GM23248 (cell line): ENCODE data around the gene ELF3. TPM values are rescaled to one million over a fixed set of nuclear protein-coding genes. Genes with fewer than 3 reads are reported as not detected.
"Not testable (repeated sequence)": the region's sequence is repeated elsewhere in the genome, so short reads cannot be mapped to it uniquely, and the experiment has no call there.

ENCODE experiments used
- DNase-seq: peaks from one replicate; pipeline ENCODE4 v3.0.0-alpha.2; 2015
- H2AFZ ChIP-seq: fragments of 200-600 bp; sonication (generic); 2 replicates; pipeline ENCODE4 v1.6.1; 2016; ENCODE audit warnings: antibody characterized with exemption
- H3F3A ChIP-seq: fragments of 200-600 bp; sonication (generic); 2 replicates; pipeline ENCODE4 v1.6.1; 2016; ENCODE audit warnings: mild to moderate bottlenecking, antibody characterized with exemption, mixed run types; ENCODE audit not compliant: insufficient read depth
- H3K27ac ChIP-seq: fragments of 200-600 bp; sonication (generic); 2 replicates; pipeline ENCODE4 v1.5.1; 2016; ENCODE audit warnings: mild to moderate bottlenecking
- H3K27me3 ChIP-seq: fragments of 200-600 bp; sonication (generic); replicated peaks from 2 replicates; pipeline ENCODE4 v1.6.1; 2016; ENCODE audit warnings: mild to moderate bottlenecking; ENCODE audit not compliant: insufficient read depth
- H3K36me3 ChIP-seq: fragments of 200-600 bp; sonication (generic); 2 replicates; pipeline ENCODE4 v1.6.1; 2016; ENCODE audit warnings: low read depth, mild to moderate bottlenecking
- H3K4me1 ChIP-seq: fragments of 200-600 bp; sonication (generic); 2 replicates; pipeline ENCODE4 v1.6.1; 2016; ENCODE audit warnings: mild to moderate bottlenecking; ENCODE audit not compliant: insufficient read depth
- H3K4me2 ChIP-seq: fragments of 200-600 bp; sonication (generic); one replicate; pipeline ENCODE4 v1.6.1; 2016; ENCODE audit warnings: mild to moderate bottlenecking; ENCODE audit not compliant: unreplicated experiment
- H3K4me3 ChIP-seq: fragments of 200-600 bp; sonication (generic); 2 replicates; pipeline ENCODE4 v1.5.1; 2016; ENCODE audit warnings: mild to moderate bottlenecking
- H3K79me2 ChIP-seq: fragments of 200-600 bp; sonication (generic); 2 replicates; pipeline ENCODE4 v1.6.1; 2016; ENCODE audit warnings: mild to moderate bottlenecking; ENCODE audit not compliant: insufficient read depth
- H3K9ac ChIP-seq: fragments of 200-600 bp; sonication (generic); 2 replicates; pipeline ENCODE4 v1.6.1; 2016; ENCODE audit warnings: mild to moderate bottlenecking
- H3K9me2 ChIP-seq: fragments of 200-600 bp; sonication (generic); 2 replicates; pipeline ENCODE4 v1.6.1; 2016; ENCODE audit warnings: mixed run types, mild to moderate bottlenecking, moderate library complexity; ENCODE audit not compliant: insufficient read depth
- H3K9me3 ChIP-seq: fragments of 200-600 bp; sonication (generic); one replicate; pipeline ENCODE4 v1.6.1; 2017; ENCODE audit warnings: low read depth
- H4K20me1 ChIP-seq: fragments of 200-600 bp; sonication (generic); 2 replicates; pipeline ENCODE4 v1.6.0; 2016; ENCODE audit not compliant: insufficient read depth
- EZH2 ChIP-seq: fragments of 200-600 bp; sonication (generic); IDR thresholded peaks from 2 replicates; pipeline ENCODE4 v1.6.1; 2018; ENCODE audit warnings: antibody characterized with exemption, mild to moderate bottlenecking; ENCODE audit not compliant: insufficient read depth, poor library complexity, severe bottlenecking
- EZH2phosphoT487 ChIP-seq: fragments of 200-600 bp; sonication (generic); IDR thresholded peaks from 2 replicates; pipeline ENCODE4 v1.6.1; 2018; ENCODE audit warnings: antibody characterized with exemption, moderate library complexity, mild to moderate bottlenecking, low read depth; ENCODE audit not compliant: insufficient read depth
- WGBS, 2 experiments: methylation state at CpG; one replicate each; pipeline ENCODE4 v1.1.6; 2015 to 2017; ENCODE audit warnings: low lambda C conversion rate in 2 of 2, low coverage in 1 of 2; ENCODE audit errors: missing lambda C conversion rate in 2 of 2; 5-methylcytosine and 5-hydroxymethylcytosine counted together
- in situ Hi-C: fragments of 300-500 bp; cut with MboI; formaldehyde crosslinking; loops from 2 replicates; pipeline ENCODE4 v1.15.0; 2020
- polyA plus RNA-seq: library from polyadenylated mRNA; unstranded; fragments of >200 nt; fragmentation: Nextera tagmentation; extraction: Ambion mirVana; gene quantifications from 2 replicates; pipeline ENCODE4 v1.2.1, GENCODE V29; 2016
- total RNA-seq: library from RNA; depleted of rRNA; stranded (reverse); fragments of >200 nt; shearing (Covaris generic); gene quantifications from 2 replicates; pipeline ENCODE4 v1.2.3, GENCODE V29; 2014

Gene ELF3
- total and polyA plus RNA-seq, 2 experiments from 2014 or later, result not detected

- Histone ChIP-seq H3F3A (no peaks in the 10 kb centered on the region), H3K9ac (no peak overlapping the region), H3K4me1 (no peaks in the 10 kb centered on the region), H3K79me2 (no peaks in the 10 kb centered on the region), H3K9me3 (no peaks in the 10 kb centered on the region), H2AFZ (no peak overlapping the region), H3K27ac (no peak overlapping the region), H3K36me3 (no peaks in the 10 kb centered on the region), H3K9me2 (no peaks in the 10 kb centered on the region), H3K27me3 (no peaks in the 10 kb centered on the region), H3K4me3 (no peak overlapping the region), H4K20me1 (no peaks in the 10 kb centered on the region), H3K4me2 (no peak overlapping the region)
- in situ Hi-C loops, result no loop called here
- TF ChIP-seq EZH2phosphoT487 (no peak), EZH2 (no peak)
- no peak for DNase-seq
- 75 to 77% methylated on average over 4 of the region's 4 CpGs for WGBS, 2 experiments
Measured at GRCh38 chr1:202047977-202048376, 37.6 kb downstream of the ELF3 start.

DNA sequence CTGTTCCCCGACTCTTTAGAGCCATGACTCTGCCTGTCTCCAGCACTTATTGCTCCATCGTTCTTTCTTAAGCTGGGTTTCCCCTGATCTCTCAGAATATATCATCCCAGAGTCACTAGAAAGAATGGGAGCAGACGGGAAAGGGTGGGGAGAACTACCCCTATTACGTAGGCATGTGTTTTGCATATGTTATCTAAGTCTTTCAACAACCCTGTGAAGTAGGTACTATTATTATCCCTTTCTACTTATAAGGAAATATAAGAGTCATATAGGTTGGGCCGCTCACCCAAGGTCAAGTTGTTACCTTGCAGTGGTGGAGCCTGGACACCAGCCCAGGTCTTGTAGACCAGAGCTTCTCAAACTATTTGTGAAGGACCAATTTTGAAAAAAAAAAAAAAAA, 38.7 kb downstream of the ELF3 start:
- TF ChIP-seq EZH2phosphoT487 (no peak), EZH2 (no peak)
- H3K4me2 ChIP-seq, result no peak overlapping the region
- H3F3A ChIP-seq, result no peaks in the 10 kb centered on the region
- no peaks in the 10 kb centered on the region for H3K9me3 ChIP-seq
- H3K79me2 ChIP-seq, result no peaks in the 10 kb centered on the region
- no peak overlapping the region for H3K27ac ChIP-seq
- H3K9me2 ChIP-seq, result no peaks in the 10 kb centered on the region
- no peaks in the 10 kb centered on the region for H3K4me1 ChIP-seq
- 40 to 62% methylated on average over 5 of the region's 5 CpGs for WGBS, 2 experiments
- H2AFZ ChIP-seq, result no peak overlapping the region
- in situ Hi-C loops, result no loop called here
- H3K4me3 ChIP-seq, result no peak overlapping the region
- no peak for DNase-seq
- no peaks in the 10 kb centered on the region for H3K27me3 ChIP-seq
- no peaks in the 10 kb centered on the region for H4K20me1 ChIP-seq
- H3K36me3 ChIP-seq, result no peaks in the 10 kb centered on the region
- H3K9ac ChIP-seq, result no peak overlapping the region

DNA sequence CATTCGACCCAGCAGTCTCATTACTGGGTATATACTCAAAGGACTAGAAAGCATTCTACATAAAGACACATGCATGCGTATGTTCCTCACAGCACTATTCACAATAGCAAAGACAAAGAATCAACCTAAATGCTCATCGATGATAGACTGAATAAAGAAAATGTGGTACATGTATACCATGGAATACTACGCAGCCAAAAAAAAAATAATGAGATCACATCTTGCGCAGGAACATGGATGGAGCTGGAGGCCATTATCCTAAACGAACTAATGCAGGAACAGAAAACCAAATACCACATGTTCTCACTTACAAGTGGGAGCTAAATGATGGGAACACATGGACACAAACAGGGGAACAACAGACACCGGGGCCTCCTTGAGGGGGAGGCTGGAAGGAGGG, 43.7 kb downstream of the ELF3 start:
- TF ChIP-seq EZH2, result no peak
- TF ChIP-seq EZH2phosphoT487, result no peak
- H3K9me2 ChIP-seq, result no peaks in the 10 kb centered on the region
- H2AFZ ChIP-seq, result no peak overlapping the region
- DNase-seq, result no peak
- no peak overlapping the region for H3K4me3 ChIP-seq
- WGBS, 2 experiments, result 68 to 71% methylated on average over 7 of the region's 7 CpGs
- no peak overlapping the region for H3K9ac ChIP-seq
- H3K4me2 ChIP-seq, result no peak overlapping the region
- no peaks in the 10 kb centered on the region for H3K36me3 ChIP-seq
- no peaks in the 10 kb centered on the region for H3K9me3 ChIP-seq
- no peak overlapping the region for H3K27ac ChIP-seq
- H3F3A ChIP-seq, result no peaks in the 10 kb centered on the region
- H4K20me1 ChIP-seq, result no peaks in the 10 kb centered on the region
- no peaks in the 10 kb centered on the region for H3K4me1 ChIP-seq
- H3K27me3 ChIP-seq, result no peaks in the 10 kb centered on the region
- in situ Hi-C loops, result no loop called here
- H3K79me2 ChIP-seq, result no peaks in the 10 kb centered on the region

- H3K4me2 ChIP-seq, H3K27ac ChIP-seq: not testable (repeated sequence)
Measured at GRCh38 chr1:202054673-202055072, 44.3 kb downstream of the ELF3 start.

GRCh38 chr1:202056644-202057334, 46.4 kb downstream of the ELF3 start:
- TF ChIP-seq EZH2, result no peak
- TF ChIP-seq EZH2phosphoT487, result no peak
- no peak overlapping the region for H3K4me2 ChIP-seq
- H3K27ac ChIP-seq, result no peak overlapping the region
- DNase-seq, result no peak
- no peaks in the 10 kb centered on the region for H3K79me2 ChIP-seq
- no peaks in the 10 kb centered on the region for H3K4me1 ChIP-seq
- H3K9ac ChIP-seq, result no peak overlapping the region
- H3K9me3 ChIP-seq, result no peaks in the 10 kb centered on the region
- H3K27me3 ChIP-seq, result no peaks in the 10 kb centered on the region
- H4K20me1 ChIP-seq, result no peaks in the 10 kb centered on the region
- in situ Hi-C loops, result no loop called here
- H3K36me3 ChIP-seq, result no peaks in the 10 kb centered on the region
- no peak overlapping the region for H3K4me3 ChIP-seq
- no peaks in the 10 kb centered on the region for H3F3A ChIP-seq
- no peaks in the 10 kb centered on the region for H3K9me2 ChIP-seq
- no peak overlapping the region for H2AFZ ChIP-seq
- WGBS, 2 experiments, result 86 to 90% methylated on average over 16 to 17 of the region's 17 CpGs

More at GRCh38 chr1:202054673-202055072, 44.3 kb downstream of the ELF3 start:
- DNase-seq, H3K27me3 ChIP-seq, H3K4me3 ChIP-seq, H3K36me3 ChIP-seq, H3K9me2 ChIP-seq, H3K9me3 ChIP-seq, H3K4me1 ChIP-seq, H3K79me2 ChIP-seq, H2AFZ ChIP-seq, H3K9ac ChIP-seq, H3F3A ChIP-seq, H4K20me1 ChIP-seq, in situ Hi-C loops: not testable (repeated sequence)
- WGBS, 2 experiments, result 73 to 80% methylated on average over 3 to 4 of the region's 4 CpGs

- in situ Hi-C loops, H3K4me1 ChIP-seq, H3K27me3 ChIP-seq, H4K20me1 ChIP-seq, H3K4me2 ChIP-seq, H3K79me2 ChIP-seq, H3F3A ChIP-seq, H3K4me3 ChIP-seq, DNase-seq, H2AFZ ChIP-seq, H3K36me3 ChIP-seq, H3K9me3 ChIP-seq, H3K9ac ChIP-seq, H3K27ac ChIP-seq, H3K9me2 ChIP-seq: not testable (repeated sequence)
- WGBS, 2 experiments, result 71 to 76% methylated on average over 6 of the region's 6 CpGs
Measured at GRCh38 chr1:202057335-202057704, 46.9 kb downstream of the ELF3 start.
